A673 (cell line): ENCODE data around the gene FAM163B.

Experiments
- CTCF ChIP-seq: fragments of 300-800, 200-600 bp; sonication (generic); conservative IDR thresholded peaks from 2 replicates; pipeline ENCODE4 v1.5.1; 2017; ENCODE audit warnings: low read depth, mild to moderate bottlenecking, antibody characterized with exemption, low read length, moderate library complexity, mixed read lengths
- EZH2 ChIP-seq: fragments of 200-600 bp; sonication (generic); IDR thresholded peaks from 2 replicates; pipeline ENCODE4 v1.6.1; 2017; ENCODE audit warnings: borderline replicate concordance, low read depth, mild to moderate bottlenecking, mixed read lengths, antibody characterized with exemption, low read length; ENCODE audit not compliant: poor library complexity, severe bottlenecking

- TF ChIP-seq CTCF (no peak), EZH2 (no peak)
These were observed 6.0 kb upstream of the FAM163B start for GRCh38 chr9:133615186-133615585.
